Nephron (organoid): ENCODE data around the gene SZRD1.

Experiments used
- H3K27ac Mint-ChIP-seq, 3 experiments: 2 replicates each; pipeline ENCODE4 v1.8.0; 2020; ENCODE audit warnings: mixed read lengths in 3 of 3, mild to moderate bottlenecking in 2 of 3, moderate library complexity in 1 of 3
- H3K27me3 Mint-ChIP-seq: 2 replicates; pipeline ENCODE4 v1.8.0; 2021; ENCODE audit warnings: low read depth, mild to moderate bottlenecking, moderate library complexity, mixed read lengths
- H3K36me3 Mint-ChIP-seq: 2 replicates; pipeline ENCODE4 v1.8.0; 2020; ENCODE audit warnings: low read depth, mixed read lengths
- H3K4me1 Mint-ChIP-seq: 2 replicates; pipeline ENCODE4 v1.8.0; 2020; ENCODE audit warnings: mixed read lengths
- H3K4me3 Mint-ChIP-seq, 3 experiments: 2 replicates each; pipeline ENCODE4 v1.8.0; 2020; ENCODE audit warnings: mild to moderate bottlenecking in 3 of 3, mixed read lengths in 3 of 3, moderate library complexity in 2 of 3
- H3K9me3 Mint-ChIP-seq: 2 replicates; pipeline ENCODE4 v1.8.0; 2020; ENCODE audit warnings: mixed read lengths
- TF ChIP-seq, protein P1 (sequence below), 3 experiments: fragments of 200-600 bp; sonication (generic); IDR thresholded peaks; one replicate each; pipeline ENCODE4 v1.5.0; 2021; ENCODE audit warnings: antibody characterized with exemption in 3 of 3; ENCODE audit not compliant: unreplicated experiment in 3 of 3

SZRD1 gene

DNA sequence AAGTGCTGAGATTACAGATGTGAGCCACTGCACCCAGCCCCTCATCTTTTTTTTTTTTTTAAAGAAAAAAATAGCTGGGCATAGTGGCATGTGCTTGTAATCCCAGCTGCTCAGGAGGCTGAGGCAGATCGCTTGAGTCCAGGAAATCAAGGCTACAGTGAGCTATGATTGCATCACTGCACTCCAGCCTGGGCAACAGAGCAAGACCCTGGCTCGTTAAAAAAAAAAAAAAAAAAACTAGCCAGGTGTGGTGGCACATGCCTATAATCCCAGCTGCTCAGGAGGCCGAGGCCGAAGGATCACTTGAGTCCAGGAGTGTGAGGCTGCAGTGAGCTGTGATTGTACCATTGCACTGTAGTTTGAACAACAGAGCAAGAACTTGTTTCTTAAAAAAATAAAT, 13.8 kb downstream of the SZRD1 start:
- Mint-ChIP-seq H3K4me1 (peaks cover 37% of the 10 kb centered on the region), H3K4me3 (no peak overlapping the region), H3K27me3 (no peaks in the 10 kb centered on the region), H3K27ac (no peak overlapping the region), H3K9me3 (no peaks in the 10 kb centered on the region), H3K36me3 (peaks cover 20% of the 10 kb centered on the region)
- TF ChIP-seq, protein P1, sequence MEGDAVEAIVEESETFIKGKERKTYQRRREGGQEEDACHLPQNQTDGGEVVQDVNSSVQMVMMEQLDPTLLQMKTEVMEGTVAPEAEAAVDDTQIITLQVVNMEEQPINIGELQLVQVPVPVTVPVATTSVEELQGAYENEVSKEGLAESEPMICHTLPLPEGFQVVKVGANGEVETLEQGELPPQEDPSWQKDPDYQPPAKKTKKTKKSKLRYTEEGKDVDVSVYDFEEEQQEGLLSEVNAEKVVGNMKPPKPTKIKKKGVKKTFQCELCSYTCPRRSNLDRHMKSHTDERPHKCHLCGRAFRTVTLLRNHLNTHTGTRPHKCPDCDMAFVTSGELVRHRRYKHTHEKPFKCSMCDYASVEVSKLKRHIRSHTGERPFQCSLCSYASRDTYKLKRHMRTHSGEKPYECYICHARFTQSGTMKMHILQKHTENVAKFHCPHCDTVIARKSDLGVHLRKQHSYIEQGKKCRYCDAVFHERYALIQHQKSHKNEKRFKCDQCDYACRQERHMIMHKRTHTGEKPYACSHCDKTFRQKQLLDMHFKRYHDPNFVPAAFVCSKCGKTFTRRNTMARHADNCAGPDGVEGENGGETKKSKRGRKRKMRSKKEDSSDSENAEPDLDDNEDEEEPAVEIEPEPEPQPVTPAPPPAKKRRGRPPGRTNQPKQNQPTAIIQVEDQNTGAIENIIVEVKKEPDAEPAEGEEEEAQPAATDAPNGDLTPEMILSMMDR (IDR thresholded peaks at IDR 0.05; ENCODE audit: unreplicated experiment in 3 of 3) = no peak

DNA sequence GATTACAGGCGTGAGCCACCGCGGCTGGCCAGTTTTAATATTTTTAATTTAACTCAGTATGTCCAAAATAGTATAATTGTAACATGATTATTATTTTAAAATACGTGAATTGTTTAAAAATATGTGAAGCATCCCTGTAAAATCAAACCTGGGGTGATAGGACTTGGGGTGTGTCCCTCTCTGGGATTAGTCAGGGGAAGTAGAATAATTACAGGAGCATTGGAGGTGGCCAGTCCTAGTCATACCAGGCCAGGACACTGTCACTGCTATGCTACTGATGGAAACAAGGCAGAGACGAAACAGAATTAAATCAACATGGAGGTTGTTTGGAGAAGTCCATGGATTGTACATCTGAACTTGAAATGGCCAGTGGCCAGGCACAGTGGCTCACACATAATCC, 16.8 kb downstream of the SZRD1 start:
- H3K27ac Mint-ChIP-seq = peak overlapping the region in 1 of 3 experiments; percentile 55

DNA sequence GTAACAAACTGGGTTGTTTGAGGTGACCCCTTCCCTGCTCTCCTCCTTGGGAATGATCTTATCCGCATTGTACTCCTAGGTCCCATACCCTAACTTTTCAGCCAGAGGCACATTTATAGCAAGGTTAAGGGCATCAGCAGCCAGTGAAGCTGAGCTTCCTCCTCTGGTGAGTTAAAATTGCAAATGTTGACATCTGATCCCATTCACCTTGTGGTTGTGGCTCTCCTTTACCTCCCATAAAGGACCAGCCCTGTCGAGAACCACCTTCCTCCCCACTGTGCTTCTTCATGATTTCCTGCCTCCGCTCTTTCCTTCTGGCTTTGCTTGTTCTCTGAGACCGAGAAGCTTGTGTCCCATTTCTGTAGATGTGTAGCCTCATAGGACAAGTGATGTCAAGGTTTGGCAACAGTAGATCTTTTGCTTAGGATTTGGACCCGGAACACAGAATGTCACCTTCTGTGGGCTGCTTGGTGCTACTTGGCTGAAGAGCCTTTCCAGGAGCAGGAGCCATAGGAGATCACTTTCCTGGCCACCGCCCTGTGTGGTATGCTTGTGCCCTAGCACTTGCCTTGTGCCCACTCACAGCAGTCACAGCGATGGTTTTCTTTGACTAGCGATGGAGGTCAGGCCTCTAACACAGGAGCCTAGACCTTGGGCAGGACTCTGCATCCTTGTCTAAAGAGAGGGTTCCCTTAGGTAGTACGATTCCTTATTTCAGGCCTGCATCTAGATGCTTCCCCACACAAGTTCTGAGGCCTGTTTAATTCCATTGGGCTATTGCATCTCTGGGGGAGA, 18.8 kb downstream of the SZRD1 start:
- no peaks in the 10 kb centered on the region for H3K9me3 Mint-ChIP-seq
- TF ChIP-seq, protein P1 (IDR thresholded peaks at IDR 0.05; ENCODE audit: unreplicated experiment in 3 of 3) = no peak
- H3K4me1 Mint-ChIP-seq = peaks cover 50% of the 10 kb centered on the region
- H3K27ac Mint-ChIP-seq = peak overlapping the region in 2 of 3 experiments; percentile 72 to 82
- H3K36me3 Mint-ChIP-seq = peaks cover 16% of the 10 kb centered on the region
- H3K4me3 Mint-ChIP-seq = no peak overlapping the region
- H3K27me3 Mint-ChIP-seq = no peaks in the 10 kb centered on the region

More for the DNA sequence above, 16.8 kb downstream of the SZRD1 start:
- TF ChIP-seq, protein P1 (IDR thresholded peaks at IDR 0.05; ENCODE audit: unreplicated experiment in 3 of 3) = no peak
- H3K9me3 Mint-ChIP-seq = no peaks in the 10 kb centered on the region
- no peak overlapping the region for H3K4me3 Mint-ChIP-seq
- H3K36me3 Mint-ChIP-seq = peaks cover 20% of the 10 kb centered on the region
- no peaks in the 10 kb centered on the region for H3K27me3 Mint-ChIP-seq
- peaks cover 39% of the 10 kb centered on the region for H3K4me1 Mint-ChIP-seq

- Mint-ChIP-seq H3K27me3 (no peaks in the 10 kb centered on the region), H3K27ac (peak overlapping the region; percentile 40 to 82 (median 72)), H3K9me3 (no peaks in the 10 kb centered on the region), H3K36me3 (peaks cover 16% of the 10 kb centered on the region), H3K4me1 (peaks cover 57% of the 10 kb centered on the region), H3K4me3 (peak overlapping the region in 1 of 3 experiments; percentile 42)
- TF ChIP-seq, protein P1 (IDR thresholded peaks at IDR 0.05; ENCODE audit: unreplicated experiment in 3 of 3) = no peak
These were observed 19.5 kb downstream of the SZRD1 start for GRCh38 chr1:16386454-16387113.

GRCh38 chr1:16387201-16388188, 20.5 kb downstream of the SZRD1 start:
- Mint-ChIP-seq H3K36me3 (peaks cover 13% of the 10 kb centered on the region), H3K9me3 (no peaks in the 10 kb centered on the region), H3K4me3 (peak overlapping the region in 2 of 3 experiments; percentile 62 to 73), H3K27me3 (no peaks in the 10 kb centered on the region), H3K4me1 (peaks cover 63% of the 10 kb centered on the region), H3K27ac (peak overlapping the region; percentile 82 to 90 (median 89))
- TF ChIP-seq, protein P1 (IDR thresholded peaks at IDR 0.05; ENCODE audit: unreplicated experiment in 3 of 3) = no peak
